Hepatocyte (in vitro differentiated cells): ENCODE results near the gene CYTH4.

Experiments used
- CTCF ChIP-seq: fragments of 200-600 bp; sonication (generic); IDR thresholded peaks from 2 replicates; pipeline ENCODE4 v1.5.1; 2016; ENCODE audit warnings: antibody characterized with exemption, mild to moderate bottlenecking; ENCODE audit not compliant: poor library complexity
- EZH2 ChIP-seq: fragments of 200-600 bp; sonication (generic); IDR thresholded peaks from 2 replicates; pipeline ENCODE4 v1.6.1; 2016; ENCODE audit warnings: antibody characterized with exemption, mild to moderate bottlenecking, borderline replicate concordance
- EZH2phosphoT487 ChIP-seq: fragments of 200-600 bp; sonication (generic); IDR thresholded peaks from one replicate; pipeline ENCODE4 v1.6.1; 2018; ENCODE audit warnings: antibody characterized with exemption, mild to moderate bottlenecking, low read depth, moderate library complexity; ENCODE audit not compliant: unreplicated experiment, severe bottlenecking

GRCh38 chr22:37316405-37316804 is 34.1 kb downstream of the CYTH4 start:
- TF ChIP-seq CTCF (no peak), EZH2 (no peak), EZH2phosphoT487 (no peak)
